ENCODE data around the gene FAM47E.

DNA sequence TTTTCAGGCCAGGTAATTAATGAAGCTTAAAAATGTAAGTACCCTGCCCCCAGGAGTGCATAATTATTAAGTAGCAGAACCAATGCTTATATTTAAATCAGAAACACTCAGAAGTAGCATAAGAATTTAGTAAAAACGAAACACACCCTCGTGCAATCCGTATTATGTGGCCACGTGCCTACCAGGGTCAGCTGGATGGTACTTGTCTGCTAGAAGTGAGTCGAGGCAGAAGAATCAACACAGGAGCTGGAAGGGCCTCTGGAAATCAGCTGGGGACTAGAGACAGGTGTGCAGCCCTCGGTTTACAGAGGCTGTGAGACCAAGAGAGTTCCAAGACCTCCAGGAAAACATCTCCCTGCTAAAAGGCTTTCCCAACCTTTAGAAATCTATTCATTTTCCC, 559 bp upstream of the FAM47E start:
- TF ChIP-seq, protein P1, sequence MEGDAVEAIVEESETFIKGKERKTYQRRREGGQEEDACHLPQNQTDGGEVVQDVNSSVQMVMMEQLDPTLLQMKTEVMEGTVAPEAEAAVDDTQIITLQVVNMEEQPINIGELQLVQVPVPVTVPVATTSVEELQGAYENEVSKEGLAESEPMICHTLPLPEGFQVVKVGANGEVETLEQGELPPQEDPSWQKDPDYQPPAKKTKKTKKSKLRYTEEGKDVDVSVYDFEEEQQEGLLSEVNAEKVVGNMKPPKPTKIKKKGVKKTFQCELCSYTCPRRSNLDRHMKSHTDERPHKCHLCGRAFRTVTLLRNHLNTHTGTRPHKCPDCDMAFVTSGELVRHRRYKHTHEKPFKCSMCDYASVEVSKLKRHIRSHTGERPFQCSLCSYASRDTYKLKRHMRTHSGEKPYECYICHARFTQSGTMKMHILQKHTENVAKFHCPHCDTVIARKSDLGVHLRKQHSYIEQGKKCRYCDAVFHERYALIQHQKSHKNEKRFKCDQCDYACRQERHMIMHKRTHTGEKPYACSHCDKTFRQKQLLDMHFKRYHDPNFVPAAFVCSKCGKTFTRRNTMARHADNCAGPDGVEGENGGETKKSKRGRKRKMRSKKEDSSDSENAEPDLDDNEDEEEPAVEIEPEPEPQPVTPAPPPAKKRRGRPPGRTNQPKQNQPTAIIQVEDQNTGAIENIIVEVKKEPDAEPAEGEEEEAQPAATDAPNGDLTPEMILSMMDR (tag by site-specific recombination; IDR thresholded peaks at IDR 0.05) = no peak
- no peak for TF ChIP-seq MZF1 (tag by site-specific recombination; IDR thresholded peaks at IDR 0.05; ENCODE audit: borderline replicate concordance)
- no peak for TF ChIP-seq RBAK (tag by site-specific recombination; IDR thresholded peaks at IDR 0.05)
- TF ChIP-seq ZNF423 (tag by site-specific recombination; IDR thresholded peaks at IDR 0.05) = no peak
- no peak for TF ChIP-seq ZNF24 (tag by site-specific recombination; IDR thresholded peaks at IDR 0.05)
- no peak for TF ChIP-seq PATZ1 (tag by site-specific recombination; IDR thresholded peaks at IDR 0.05)
- TF ChIP-seq ZNF138 (tag by site-specific recombination; IDR thresholded peaks at IDR 0.05; ENCODE audit: borderline replicate concordance) = no peak
- TF ChIP-seq, protein P2, sequence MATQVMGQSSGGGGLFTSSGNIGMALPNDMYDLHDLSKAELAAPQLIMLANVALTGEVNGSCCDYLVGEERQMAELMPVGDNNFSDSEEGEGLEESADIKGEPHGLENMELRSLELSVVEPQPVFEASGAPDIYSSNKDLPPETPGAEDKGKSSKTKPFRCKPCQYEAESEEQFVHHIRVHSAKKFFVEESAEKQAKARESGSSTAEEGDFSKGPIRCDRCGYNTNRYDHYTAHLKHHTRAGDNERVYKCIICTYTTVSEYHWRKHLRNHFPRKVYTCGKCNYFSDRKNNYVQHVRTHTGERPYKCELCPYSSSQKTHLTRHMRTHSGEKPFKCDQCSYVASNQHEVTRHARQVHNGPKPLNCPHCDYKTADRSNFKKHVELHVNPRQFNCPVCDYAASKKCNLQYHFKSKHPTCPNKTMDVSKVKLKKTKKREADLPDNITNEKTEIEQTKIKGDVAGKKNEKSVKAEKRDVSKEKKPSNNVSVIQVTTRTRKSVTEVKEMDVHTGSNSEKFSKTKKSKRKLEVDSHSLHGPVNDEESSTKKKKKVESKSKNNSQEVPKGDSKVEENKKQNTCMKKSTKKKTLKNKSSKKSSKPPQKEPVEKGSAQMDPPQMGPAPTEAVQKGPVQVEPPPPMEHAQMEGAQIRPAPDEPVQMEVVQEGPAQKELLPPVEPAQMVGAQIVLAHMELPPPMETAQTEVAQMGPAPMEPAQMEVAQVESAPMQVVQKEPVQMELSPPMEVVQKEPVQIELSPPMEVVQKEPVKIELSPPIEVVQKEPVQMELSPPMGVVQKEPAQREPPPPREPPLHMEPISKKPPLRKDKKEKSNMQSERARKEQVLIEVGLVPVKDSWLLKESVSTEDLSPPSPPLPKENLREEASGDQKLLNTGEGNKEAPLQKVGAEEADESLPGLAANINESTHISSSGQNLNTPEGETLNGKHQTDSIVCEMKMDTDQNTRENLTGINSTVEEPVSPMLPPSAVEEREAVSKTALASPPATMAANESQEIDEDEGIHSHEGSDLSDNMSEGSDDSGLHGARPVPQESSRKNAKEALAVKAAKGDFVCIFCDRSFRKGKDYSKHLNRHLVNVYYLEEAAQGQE (tag by site-specific recombination; IDR thresholded peaks at IDR 0.05) = no peak
- no peak for TF ChIP-seq ZNF335 (tag by site-specific recombination; conservative IDR thresholded peaks at IDR 0.05)
- no peak for TF ChIP-seq ZNF621 (tag by site-specific recombination; IDR thresholded peaks at IDR 0.05)
- no peak for TF ChIP-seq ZNF501 (tag by site-specific recombination; IDR thresholded peaks at IDR 0.05)

All from HEK293 (cell line).